ENCODE results near the gene B4GALT5.
"Not testable (repeated sequence)": the region's sequence is repeated elsewhere in the genome, so short reads cannot be mapped to it uniquely, and the experiment has no call there.

The B4GALT5 gene

DNA sequence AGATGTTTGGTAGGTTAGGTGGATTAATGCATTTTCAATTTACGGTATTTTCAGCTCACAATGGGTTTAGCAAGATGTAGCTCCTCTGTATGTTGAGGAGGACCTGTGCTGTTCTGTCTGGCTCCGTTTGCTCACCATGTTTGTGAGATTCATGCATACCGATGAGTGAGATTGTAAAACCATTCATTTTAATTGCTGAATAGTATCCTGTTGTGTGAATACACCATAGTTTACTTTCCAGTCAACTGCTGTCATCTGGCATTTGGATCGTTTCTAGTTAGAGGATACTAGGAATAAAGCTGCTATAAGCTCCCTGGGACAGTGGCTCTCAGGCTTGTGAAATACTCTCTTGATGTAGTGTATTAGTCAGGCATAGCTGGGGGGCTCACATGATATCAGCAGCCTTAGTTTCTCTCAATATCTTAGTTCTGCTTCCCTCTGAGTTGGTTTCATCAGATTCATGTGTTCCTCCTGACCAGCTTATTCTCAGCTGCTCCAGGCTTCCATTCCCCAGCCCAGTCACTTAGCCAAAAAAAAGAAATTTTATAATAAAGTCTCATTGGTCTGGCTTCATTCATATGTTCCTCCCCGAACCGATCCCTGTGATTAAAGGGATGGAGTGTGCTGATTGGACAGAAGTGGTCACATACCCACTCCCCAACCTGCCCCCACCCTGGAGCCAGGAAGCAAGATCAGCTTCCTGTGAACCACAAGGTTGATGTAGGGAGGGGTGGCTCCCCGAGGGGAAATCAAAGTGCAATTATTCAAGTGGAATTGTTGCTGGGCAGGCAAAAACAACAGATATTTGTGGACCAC is 10.9 kb upstream of the B4GALT5 start:
- no peaks in the 10 kb centered on the region for H3K9me3 ChIP-seq (ENCODE audit: insufficient read depth, low read depth, low read length)
- TF ChIP-seq EZH2phosphoT487 (IDR thresholded peaks at IDR 0.05; ENCODE audit: borderline replicate concordance) = no peak
- TF ChIP-seq, protein P1, sequence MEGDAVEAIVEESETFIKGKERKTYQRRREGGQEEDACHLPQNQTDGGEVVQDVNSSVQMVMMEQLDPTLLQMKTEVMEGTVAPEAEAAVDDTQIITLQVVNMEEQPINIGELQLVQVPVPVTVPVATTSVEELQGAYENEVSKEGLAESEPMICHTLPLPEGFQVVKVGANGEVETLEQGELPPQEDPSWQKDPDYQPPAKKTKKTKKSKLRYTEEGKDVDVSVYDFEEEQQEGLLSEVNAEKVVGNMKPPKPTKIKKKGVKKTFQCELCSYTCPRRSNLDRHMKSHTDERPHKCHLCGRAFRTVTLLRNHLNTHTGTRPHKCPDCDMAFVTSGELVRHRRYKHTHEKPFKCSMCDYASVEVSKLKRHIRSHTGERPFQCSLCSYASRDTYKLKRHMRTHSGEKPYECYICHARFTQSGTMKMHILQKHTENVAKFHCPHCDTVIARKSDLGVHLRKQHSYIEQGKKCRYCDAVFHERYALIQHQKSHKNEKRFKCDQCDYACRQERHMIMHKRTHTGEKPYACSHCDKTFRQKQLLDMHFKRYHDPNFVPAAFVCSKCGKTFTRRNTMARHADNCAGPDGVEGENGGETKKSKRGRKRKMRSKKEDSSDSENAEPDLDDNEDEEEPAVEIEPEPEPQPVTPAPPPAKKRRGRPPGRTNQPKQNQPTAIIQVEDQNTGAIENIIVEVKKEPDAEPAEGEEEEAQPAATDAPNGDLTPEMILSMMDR (conservative IDR thresholded peaks at IDR 0.05; ENCODE audit: low read length) = no peak
- H3K9me2 ChIP-seq (replicated peaks; ENCODE audit: low read depth, low read length) = no peaks in the 10 kb centered on the region
- H4K20me1 ChIP-seq (ENCODE audit: insufficient read depth, low read length, poor library complexity, severe bottlenecking) = no peaks in the 10 kb centered on the region
- peaks cover 18% of the 10 kb centered on the region for H3K4me1 ChIP-seq (ENCODE audit: insufficient read depth, low read length, poor library complexity, severe bottlenecking)
- no peaks in the 10 kb centered on the region for H3F3A ChIP-seq (ENCODE audit: low read depth)
- peak overlapping the region; percentile 81 for H2AFZ ChIP-seq (ENCODE audit: low read length)
- H3K36me3 ChIP-seq (ENCODE audit: insufficient read depth, low read length) = no peaks in the 10 kb centered on the region
- H3K27me3 ChIP-seq (ENCODE audit: insufficient read depth, low read length, poor library complexity, severe bottlenecking) = no peaks in the 10 kb centered on the region
- H3K4me3 ChIP-seq (ENCODE audit: low read length, poor library complexity, severe bottlenecking) = peak overlapping the region; percentile 62
- no peaks in the 10 kb centered on the region for H3K79me2 ChIP-seq (ENCODE audit: insufficient read depth, low read length)
- H3K9ac ChIP-seq (ENCODE audit: low read depth, low read length, poor library complexity, severe bottlenecking) = peak overlapping the region; percentile 52
- peak overlapping the region; percentile 71 for H3K4me2 ChIP-seq (ENCODE audit: low read depth, low read length, poor library complexity, severe bottlenecking)

DNA sequence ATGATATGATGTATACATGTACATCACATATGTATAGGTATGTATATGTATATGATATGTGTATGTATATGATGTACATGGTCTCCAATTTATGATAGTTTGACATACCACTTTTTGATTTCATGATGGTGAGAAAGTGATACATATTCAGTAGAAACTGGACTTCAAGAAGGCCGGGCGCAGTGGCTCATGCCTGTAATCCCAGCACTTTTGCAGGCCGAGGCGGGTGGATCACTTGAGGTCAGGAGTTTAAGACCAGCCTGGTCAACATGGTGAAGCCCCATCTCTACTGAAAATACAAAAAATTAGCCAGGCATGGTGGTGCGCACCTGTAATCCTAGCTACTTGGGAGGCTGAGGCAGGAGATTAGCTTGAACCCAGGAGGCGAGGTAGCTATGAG is 10.1 kb upstream of the B4GALT5 start:
- not testable (repeated sequence) for H3K79me2 ChIP-seq (ENCODE audit: insufficient read depth, low read length); H3F3A ChIP-seq (ENCODE audit: low read depth); H4K20me1 ChIP-seq (ENCODE audit: insufficient read depth, low read length, poor library complexity, severe bottlenecking); H3K9me3 ChIP-seq (ENCODE audit: insufficient read depth, low read depth, low read length); H3K4me2 ChIP-seq (ENCODE audit: low read depth, low read length, poor library complexity, severe bottlenecking); H2AFZ ChIP-seq (ENCODE audit: low read length); H3K36me3 ChIP-seq (ENCODE audit: insufficient read depth, low read length); H3K9ac ChIP-seq (ENCODE audit: low read depth, low read length, poor library complexity, severe bottlenecking); H3K9me2 ChIP-seq (replicated peaks; ENCODE audit: low read depth, low read length); H3K27me3 ChIP-seq (ENCODE audit: insufficient read depth, low read length, poor library complexity, severe bottlenecking); H3K4me3 ChIP-seq (ENCODE audit: low read length, poor library complexity, severe bottlenecking)
- peaks cover 18% of the 10 kb centered on the region for H3K4me1 ChIP-seq (ENCODE audit: insufficient read depth, low read length, poor library complexity, severe bottlenecking)

DNA sequence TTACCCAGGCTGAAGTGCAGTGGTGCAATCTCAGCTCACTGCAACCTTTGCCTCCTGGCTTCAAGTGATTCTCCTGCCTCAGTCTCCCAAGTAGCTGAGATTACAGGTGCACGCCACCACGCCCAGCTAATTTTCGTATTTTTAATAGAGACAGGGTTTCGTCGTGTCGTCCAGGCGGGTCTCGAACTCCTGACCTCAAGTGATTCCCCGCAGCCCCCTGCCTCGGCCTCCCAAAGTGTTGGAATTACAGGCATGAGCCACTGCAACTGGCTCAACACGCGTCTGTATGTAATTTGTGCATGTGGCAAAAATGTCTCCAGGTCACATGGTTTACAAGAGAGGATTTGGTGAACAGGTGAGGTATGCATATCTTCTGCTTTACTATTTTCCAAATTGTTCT is 7.6 kb upstream of the B4GALT5 start:
- not testable (repeated sequence) for H3F3A ChIP-seq (ENCODE audit: low read depth); H3K9me2 ChIP-seq (replicated peaks; ENCODE audit: low read depth, low read length); H2AFZ ChIP-seq (ENCODE audit: low read length); H3K4me3 ChIP-seq (ENCODE audit: low read length, poor library complexity, severe bottlenecking); H3K4me2 ChIP-seq (ENCODE audit: low read depth, low read length, poor library complexity, severe bottlenecking); H4K20me1 ChIP-seq (ENCODE audit: insufficient read depth, low read length, poor library complexity, severe bottlenecking); H3K9me3 ChIP-seq (ENCODE audit: insufficient read depth, low read depth, low read length); H3K27me3 ChIP-seq (ENCODE audit: insufficient read depth, low read length, poor library complexity, severe bottlenecking); H3K79me2 ChIP-seq (ENCODE audit: insufficient read depth, low read length); H3K36me3 ChIP-seq (ENCODE audit: insufficient read depth, low read length); H3K9ac ChIP-seq (ENCODE audit: low read depth, low read length, poor library complexity, severe bottlenecking)
- peaks cover 22% of the 10 kb centered on the region for H3K4me1 ChIP-seq (ENCODE audit: insufficient read depth, low read length, poor library complexity, severe bottlenecking)

DNA sequence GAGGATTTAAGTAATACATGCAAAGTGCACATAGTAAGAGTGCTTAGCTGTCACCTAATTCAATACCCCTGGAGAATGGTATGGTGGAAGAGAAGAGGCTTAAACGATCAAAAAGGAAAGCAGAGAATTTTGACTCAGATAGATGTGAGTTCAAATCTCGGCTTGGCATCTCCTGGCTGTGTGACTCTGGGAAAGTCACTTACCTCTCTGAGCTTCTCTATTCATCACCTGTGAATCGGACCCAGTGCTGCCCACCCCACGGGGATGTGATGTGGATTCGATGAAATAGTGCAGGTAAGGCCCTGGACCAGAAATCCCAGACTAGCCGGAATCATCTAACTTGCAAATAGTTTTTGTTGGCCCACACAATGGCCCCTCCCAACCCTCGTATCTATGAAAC is 1.8 kb upstream of the B4GALT5 start:
- Histone ChIP-seq H3K9ac (ENCODE audit: low read depth, low read length, poor library complexity, severe bottlenecking) (no peak overlapping the region), H3K36me3 (ENCODE audit: insufficient read depth, low read length) (no peaks in the 10 kb centered on the region), H2AFZ (ENCODE audit: low read length) (no peak overlapping the region), H3F3A (ENCODE audit: low read depth) (no peaks in the 10 kb centered on the region), H3K9me2 (replicated peaks; ENCODE audit: low read depth, low read length) (no peaks in the 10 kb centered on the region), H4K20me1 (ENCODE audit: insufficient read depth, low read length, poor library complexity, severe bottlenecking) (peaks cover 28% of the 10 kb centered on the region), H3K27me3 (ENCODE audit: insufficient read depth, low read length, poor library complexity, severe bottlenecking) (no peaks in the 10 kb centered on the region), H3K9me3 (ENCODE audit: insufficient read depth, low read depth, low read length) (no peaks in the 10 kb centered on the region), H3K4me2 (ENCODE audit: low read depth, low read length, poor library complexity, severe bottlenecking) (no peak overlapping the region), H3K79me2 (ENCODE audit: insufficient read depth, low read length) (peaks cover 32% of the 10 kb centered on the region), H3K4me3 (ENCODE audit: low read length, poor library complexity, severe bottlenecking) (no peak overlapping the region), H3K4me1 (ENCODE audit: insufficient read depth, low read length, poor library complexity, severe bottlenecking) (peaks cover 28% of the 10 kb centered on the region)
- TF ChIP-seq, protein P1 (conservative IDR thresholded peaks at IDR 0.05; ENCODE audit: low read length) = no peak
- TF ChIP-seq EZH2phosphoT487 (IDR thresholded peaks at IDR 0.05; ENCODE audit: borderline replicate concordance) = no peak

Measured in Loucy (cell line).